ENCODE results near the gene GSTA3. TPM values are rescaled to one million over a fixed set of nuclear protein-coding genes. Genes with fewer than 3 reads are reported as not detected.
A peak's percentile ranks its signal among the peaks of the same experiment; 100 is the strongest.
"Not testable (repeated sequence)": the region's sequence is repeated elsewhere in the genome, so short reads cannot be mapped to it uniquely, and the experiment has no call there.

GSTA3 gene
- total and polyA plus RNA-seq, 2 donors (not counting 3 experiments of a cell fraction or from before 2014, with no cell fraction given), result not detected

DNA sequence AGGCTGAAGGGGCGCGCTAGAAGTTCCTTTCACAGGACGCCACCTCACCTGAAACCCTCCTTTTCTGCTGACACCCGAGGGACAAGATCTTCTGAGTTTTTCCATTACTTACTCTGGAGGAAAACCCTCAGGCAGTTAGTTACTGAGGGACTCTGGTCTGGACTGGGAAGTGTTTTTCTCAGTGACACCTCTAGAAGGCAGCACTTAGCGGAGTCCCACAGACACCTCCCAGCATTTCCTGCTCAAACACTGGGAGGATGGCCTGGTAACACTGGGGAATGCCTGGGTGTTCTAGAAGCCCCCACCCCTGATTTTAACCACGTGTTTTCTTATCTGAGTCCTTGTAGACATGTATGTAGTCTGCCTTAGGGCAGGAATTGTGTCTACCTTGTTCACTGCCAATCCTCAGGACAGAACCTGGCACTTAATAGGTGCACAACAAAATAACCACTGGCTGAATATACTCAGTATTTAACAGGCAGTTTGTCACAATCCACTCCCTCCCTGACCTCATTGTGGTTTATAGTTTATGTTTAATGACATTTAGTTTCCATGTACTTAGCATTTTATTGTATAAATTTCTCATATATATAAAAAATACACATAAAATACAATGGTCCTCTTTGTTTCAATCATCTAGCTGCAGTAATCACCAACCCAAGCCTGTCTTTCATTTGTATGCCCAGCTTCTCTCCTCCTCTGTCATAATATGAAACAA, 4.8 kb downstream of the GSTA3 start:
- no peak for DNase-seq (ENCODE audit: low read depth, low spot score)
- Histone ChIP-seq H3K4me3 (replicated peaks in 1 of 3; ENCODE audit: insufficient read depth in 1 of 3, low read depth in 1 of 3, low read length in 3 of 3) (no peak overlapping the region), H3K79me2 (ENCODE audit: control insufficient read depth, insufficient read depth, low read length) (no peaks in the 10 kb centered on the region), H3K36me3 (ENCODE audit: control insufficient read depth in 2 of 2, extremely low read depth in 1 of 2, insufficient read depth in 2 of 2, low read length in 2 of 2) (no peaks in the 10 kb centered on the region), H4K20me1 (replicated peaks; ENCODE audit: control insufficient read depth, extremely low read depth, insufficient read depth, low read length) (no peaks in the 10 kb centered on the region), H3K27ac (ENCODE audit: insufficient read depth, low read depth, low read length) (no peak overlapping the region), H3K9ac (replicated peaks; ENCODE audit: extremely low read depth, insufficient read depth, low read length) (no peak overlapping the region), H3K9me1 (replicated peaks; ENCODE audit: control insufficient read depth, extremely low read depth, insufficient read depth, low read length) (no peaks in the 10 kb centered on the region), H2AFZ (ENCODE audit: low read depth, low read length) (no peak overlapping the region), H3K4me1 (ENCODE audit: control insufficient read depth, extremely low read depth, insufficient read depth, low read length) (no peaks in the 10 kb centered on the region), H3K4me2 (ENCODE audit: insufficient read depth, low read length) (no peak overlapping the region), H3K27me3 (ENCODE audit: control insufficient read depth in 2 of 2, insufficient read depth in 2 of 2, low read length in 2 of 2) (no peaks in the 10 kb centered on the region), H3K9me3 (replicated peaks; ENCODE audit: control insufficient read depth, insufficient read depth, low read length) (no peaks in the 10 kb centered on the region)
- no TSS peak for BruUV-seq (replicated peaks)
- ChIA-PET POLR2A (no interaction called here), CTCF (interaction anchor here (1.0 to 1.2 kb wide), 2 partner anchors 12 to 23 kb away, joined by 4 read pairs; no protein-coding TSS in a partner anchor)
- TF ChIP-seq, protein P1, sequence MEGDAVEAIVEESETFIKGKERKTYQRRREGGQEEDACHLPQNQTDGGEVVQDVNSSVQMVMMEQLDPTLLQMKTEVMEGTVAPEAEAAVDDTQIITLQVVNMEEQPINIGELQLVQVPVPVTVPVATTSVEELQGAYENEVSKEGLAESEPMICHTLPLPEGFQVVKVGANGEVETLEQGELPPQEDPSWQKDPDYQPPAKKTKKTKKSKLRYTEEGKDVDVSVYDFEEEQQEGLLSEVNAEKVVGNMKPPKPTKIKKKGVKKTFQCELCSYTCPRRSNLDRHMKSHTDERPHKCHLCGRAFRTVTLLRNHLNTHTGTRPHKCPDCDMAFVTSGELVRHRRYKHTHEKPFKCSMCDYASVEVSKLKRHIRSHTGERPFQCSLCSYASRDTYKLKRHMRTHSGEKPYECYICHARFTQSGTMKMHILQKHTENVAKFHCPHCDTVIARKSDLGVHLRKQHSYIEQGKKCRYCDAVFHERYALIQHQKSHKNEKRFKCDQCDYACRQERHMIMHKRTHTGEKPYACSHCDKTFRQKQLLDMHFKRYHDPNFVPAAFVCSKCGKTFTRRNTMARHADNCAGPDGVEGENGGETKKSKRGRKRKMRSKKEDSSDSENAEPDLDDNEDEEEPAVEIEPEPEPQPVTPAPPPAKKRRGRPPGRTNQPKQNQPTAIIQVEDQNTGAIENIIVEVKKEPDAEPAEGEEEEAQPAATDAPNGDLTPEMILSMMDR (IDR thresholded peaks at IDR 0.05; ENCODE audit: extremely low read depth in 1 of 2, insufficient read depth in 1 of 2, low read depth in 1 of 2, low read length in 2 of 2), result peak in 1 of 2 donors; percentile 19
- TF ChIP-seq, protein P2, sequence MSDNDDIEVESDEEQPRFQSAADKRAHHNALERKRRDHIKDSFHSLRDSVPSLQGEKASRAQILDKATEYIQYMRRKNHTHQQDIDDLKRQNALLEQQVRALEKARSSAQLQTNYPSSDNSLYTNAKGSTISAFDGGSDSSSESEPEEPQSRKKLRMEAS (IDR thresholded peaks at IDR 0.05; ENCODE audit: insufficient read depth, insufficient read length), result no peak
- FAIRE-seq, result peak; percentile 66
- intact Hi-C loops (cut with micrococcal nuclease), result no loop called here
- dilution Hi-C loops (cut with MboI; ENCODE audit: extremely low pct_ligation_motif_present, low sequenced_read_pairs), result no loop called here

DNA sequence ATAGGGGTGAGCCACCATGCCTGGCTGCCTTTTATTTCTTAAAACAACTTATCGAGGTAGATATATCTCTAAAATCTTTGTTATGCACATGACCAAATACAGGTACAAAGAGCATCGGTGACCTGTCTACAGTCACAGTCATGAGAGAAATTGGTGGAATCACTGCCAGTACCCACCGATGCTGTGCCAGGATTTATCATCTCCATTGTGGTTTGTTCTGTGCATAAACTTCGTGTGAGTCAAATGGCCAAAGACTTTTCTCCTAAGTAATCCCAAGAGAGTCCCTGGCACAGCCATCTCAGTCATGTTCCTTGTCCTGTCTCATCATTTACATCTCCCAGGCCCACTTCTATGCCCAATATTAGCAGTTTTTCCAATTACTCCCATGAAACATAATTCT, 9.0 kb downstream of the GSTA3 start:
- Histone ChIP-seq H3K79me2 (ENCODE audit: control insufficient read depth, insufficient read depth, low read length) (no peaks in the 10 kb centered on the region), H3K27me3 (ENCODE audit: control insufficient read depth in 2 of 2, insufficient read depth in 2 of 2, low read length in 2 of 2) (peaks cover 0 to 2% of the 10 kb centered on the region in 2 experiments), H3K9ac (replicated peaks; ENCODE audit: extremely low read depth, insufficient read depth, low read length) (no peak overlapping the region), H4K20me1 (replicated peaks; ENCODE audit: control insufficient read depth, extremely low read depth, insufficient read depth, low read length) (no peaks in the 10 kb centered on the region), H3K9me3 (replicated peaks; ENCODE audit: control insufficient read depth, insufficient read depth, low read length) (no peaks in the 10 kb centered on the region), H3K9me1 (replicated peaks; ENCODE audit: control insufficient read depth, extremely low read depth, insufficient read depth, low read length) (no peaks in the 10 kb centered on the region), H3K36me3 (ENCODE audit: control insufficient read depth in 2 of 2, extremely low read depth in 1 of 2, insufficient read depth in 2 of 2, low read length in 2 of 2) (no peaks in the 10 kb centered on the region), H3K4me1 (ENCODE audit: control insufficient read depth, extremely low read depth, insufficient read depth, low read length) (no peaks in the 10 kb centered on the region), H3K4me2 (ENCODE audit: insufficient read depth, low read length) (no peak overlapping the region), H3K27ac (ENCODE audit: insufficient read depth, low read depth, low read length) (no peak overlapping the region), H3K4me3 (replicated peaks in 1 of 3; ENCODE audit: insufficient read depth in 1 of 3, low read depth in 1 of 3, low read length in 3 of 3) (no peak overlapping the region), H2AFZ (ENCODE audit: low read depth, low read length) (no peak overlapping the region)
- ChIA-PET POLR2A (no interaction called here), CTCF (no interaction called here)
- DNase-seq (ENCODE audit: low read depth, low spot score) (no peak), FAIRE-seq (no peak)
- no TSS peak for BruUV-seq (replicated peaks)
- intact Hi-C loops (cut with micrococcal nuclease) (no loop called here), dilution Hi-C loops (cut with MboI; ENCODE audit: extremely low pct_ligation_motif_present, low sequenced_read_pairs) (no loop called here)
- TF ChIP-seq JUN (IDR thresholded peaks at IDR 0.05; ENCODE audit: borderline replicate concordance, insufficient read depth, insufficient read length, low read depth), result no peak
- TF ChIP-seq POLR2A (IDR thresholded peaks at IDR 0.05; ENCODE audit: low read depth, low read length), result no peak
- TF ChIP-seq FOS (IDR thresholded peaks at IDR 0.05; ENCODE audit: borderline replicate concordance, insufficient read depth, low read length), result no peak
- TF ChIP-seq POLR2AphosphoS5 (IDR thresholded peaks at IDR 0.05; ENCODE audit: insufficient read depth, low read depth, low read length), result no peak
- TF ChIP-seq, protein P2 (IDR thresholded peaks at IDR 0.05; ENCODE audit: insufficient read depth, insufficient read length), result no peak

DNA sequence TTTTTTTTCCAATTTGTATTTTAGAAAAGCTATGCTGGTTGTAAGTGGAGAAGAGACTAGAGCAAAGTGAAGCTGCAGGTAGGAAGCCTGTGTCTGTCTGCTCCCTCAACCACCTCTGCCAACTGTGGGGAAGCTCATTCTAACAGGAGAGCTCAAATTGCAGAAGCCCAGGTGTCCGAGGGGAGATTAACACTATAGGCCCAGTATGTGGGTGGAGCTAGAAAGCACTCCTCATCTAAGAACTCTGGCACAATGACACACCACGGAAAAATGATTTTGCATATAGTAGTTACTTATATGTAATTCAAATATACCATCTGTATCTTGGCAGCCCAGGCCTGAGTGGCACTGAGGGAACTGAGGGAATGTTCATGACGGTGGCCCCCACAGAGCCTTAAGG, 13.7 kb downstream of the GSTA3 start:
- H3K9me3 ChIP-seq (replicated peaks; ENCODE audit: control insufficient read depth, insufficient read depth, low read length); H3K4me2 ChIP-seq (ENCODE audit: insufficient read depth, low read length); H3K4me3 ChIP-seq (replicated peaks in 1 of 3; ENCODE audit: insufficient read depth in 1 of 3, low read depth in 1 of 3, low read length in 3 of 3); CTCF ChIA-PET; H2AFZ ChIP-seq (ENCODE audit: low read depth, low read length); POLR2A ChIA-PET; H3K79me2 ChIP-seq (ENCODE audit: control insufficient read depth, insufficient read depth, low read length); DNase-seq (ENCODE audit: low read depth, low spot score); H4K20me1 ChIP-seq (replicated peaks; ENCODE audit: control insufficient read depth, extremely low read depth, insufficient read depth, low read length); H3K9me1 ChIP-seq (replicated peaks; ENCODE audit: control insufficient read depth, extremely low read depth, insufficient read depth, low read length); BruUV-seq (replicated peaks); H3K27ac ChIP-seq (ENCODE audit: insufficient read depth, low read depth, low read length); dilution Hi-C loops (cut with MboI; ENCODE audit: extremely low pct_ligation_motif_present, low sequenced_read_pairs); H3K27me3 ChIP-seq (ENCODE audit: control insufficient read depth in 2 of 2, insufficient read depth in 2 of 2, low read length in 2 of 2); intact Hi-C loops (cut with micrococcal nuclease); H3K36me3 ChIP-seq (ENCODE audit: control insufficient read depth in 2 of 2, extremely low read depth in 1 of 2, insufficient read depth in 2 of 2, low read length in 2 of 2); FAIRE-seq; H3K9ac ChIP-seq (replicated peaks; ENCODE audit: extremely low read depth, insufficient read depth, low read length); H3K4me1 ChIP-seq (ENCODE audit: control insufficient read depth, extremely low read depth, insufficient read depth, low read length): not testable (repeated sequence)
